Measurements from ENCODE around the gene GAD1. TPM values are rescaled to one million over a fixed set of nuclear protein-coding genes. Genes with fewer than 3 reads are reported as not detected.

GAD1 gene
- total and polyA plus RNA-seq, 9 donors, result 0.22 to 0.77 (median 0.33) TPM; not detected in 1

DNA sequence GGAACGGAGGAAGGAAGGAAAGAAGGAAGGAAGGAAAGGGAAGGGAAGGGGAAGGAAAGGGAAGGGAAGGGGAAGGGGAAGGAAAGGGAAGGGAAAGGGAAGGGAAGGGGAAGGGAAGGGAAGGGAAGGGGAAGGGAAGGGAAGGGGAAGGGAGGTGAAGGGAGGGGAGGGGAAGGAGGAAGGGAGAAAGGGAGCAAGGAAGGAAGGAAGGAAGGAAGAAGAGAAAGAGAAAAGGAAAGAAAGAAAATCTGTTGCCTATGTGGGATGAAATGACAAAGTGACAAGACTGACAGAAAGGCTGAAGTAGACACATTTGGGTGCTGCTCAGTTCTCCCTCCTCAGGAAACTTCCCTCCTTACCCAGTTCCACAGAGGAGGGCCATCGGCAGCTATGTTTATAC, 66.1 kb downstream of the GAD1 start:
- Histone ChIP-seq H3K4me1 (ENCODE audit: insufficient read depth) (no peaks in the 10 kb centered on the region), H3K27me3 (no peaks in the 10 kb centered on the region), H3K9me3 (no peaks in the 10 kb centered on the region), H3K27ac (no peak overlapping the region), H3K36me3 (no peaks in the 10 kb centered on the region), H3K4me3 (no peak overlapping the region)
- TF ChIP-seq, protein P1, sequence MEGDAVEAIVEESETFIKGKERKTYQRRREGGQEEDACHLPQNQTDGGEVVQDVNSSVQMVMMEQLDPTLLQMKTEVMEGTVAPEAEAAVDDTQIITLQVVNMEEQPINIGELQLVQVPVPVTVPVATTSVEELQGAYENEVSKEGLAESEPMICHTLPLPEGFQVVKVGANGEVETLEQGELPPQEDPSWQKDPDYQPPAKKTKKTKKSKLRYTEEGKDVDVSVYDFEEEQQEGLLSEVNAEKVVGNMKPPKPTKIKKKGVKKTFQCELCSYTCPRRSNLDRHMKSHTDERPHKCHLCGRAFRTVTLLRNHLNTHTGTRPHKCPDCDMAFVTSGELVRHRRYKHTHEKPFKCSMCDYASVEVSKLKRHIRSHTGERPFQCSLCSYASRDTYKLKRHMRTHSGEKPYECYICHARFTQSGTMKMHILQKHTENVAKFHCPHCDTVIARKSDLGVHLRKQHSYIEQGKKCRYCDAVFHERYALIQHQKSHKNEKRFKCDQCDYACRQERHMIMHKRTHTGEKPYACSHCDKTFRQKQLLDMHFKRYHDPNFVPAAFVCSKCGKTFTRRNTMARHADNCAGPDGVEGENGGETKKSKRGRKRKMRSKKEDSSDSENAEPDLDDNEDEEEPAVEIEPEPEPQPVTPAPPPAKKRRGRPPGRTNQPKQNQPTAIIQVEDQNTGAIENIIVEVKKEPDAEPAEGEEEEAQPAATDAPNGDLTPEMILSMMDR (IDR thresholded peaks at IDR 0.05), result no peak
- TF ChIP-seq EP300 (IDR thresholded peaks at IDR 0.05) (no peak), POLR2A (IDR thresholded peaks at IDR 0.05) (no peak)
- DNase-seq, result no peak
- 83 to 88% (median 83%) methylated on average over 2 of the region's 2 CpGs for WGBS, 3 donors
- intact Hi-C loops (cut with DNase I), result no loop called here

DNA sequence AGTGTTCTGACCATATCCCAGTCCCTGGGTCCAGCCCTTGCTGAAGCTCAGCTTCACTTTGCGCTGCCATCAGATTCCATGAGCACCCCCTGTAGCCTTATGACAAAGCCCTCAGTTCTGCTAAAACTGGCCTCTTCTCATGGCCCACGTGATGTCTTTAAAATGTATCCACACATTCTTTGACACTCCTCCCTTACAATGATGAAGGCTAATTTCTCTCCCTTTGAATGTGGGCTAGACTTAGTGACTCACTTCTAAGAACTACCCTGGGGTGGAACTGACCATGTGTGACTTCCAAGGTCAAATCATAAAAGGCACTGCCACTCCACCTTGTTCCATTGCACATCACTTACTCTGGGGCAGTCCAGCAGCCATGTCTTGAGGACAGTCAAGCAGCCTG, 67.0 kb downstream of the GAD1 start:
- DNase-seq, result no peak
- 86 to 92% (median 91%) methylated on average over 2 of the region's 2 CpGs for WGBS, 3 donors
- Histone ChIP-seq H3K27me3 (no peaks in the 10 kb centered on the region), H3K4me3 (no peak overlapping the region), H3K4me1 (ENCODE audit: insufficient read depth) (no peaks in the 10 kb centered on the region), H3K27ac (no peak overlapping the region), H3K36me3 (no peaks in the 10 kb centered on the region), H3K9me3 (no peaks in the 10 kb centered on the region)
- TF ChIP-seq, protein P1 (IDR thresholded peaks at IDR 0.05), result no peak
- TF ChIP-seq POLR2A (IDR thresholded peaks at IDR 0.05) (no peak), EP300 (IDR thresholded peaks at IDR 0.05) (no peak)
- intact Hi-C loops (cut with DNase I), result no loop called here

DNA sequence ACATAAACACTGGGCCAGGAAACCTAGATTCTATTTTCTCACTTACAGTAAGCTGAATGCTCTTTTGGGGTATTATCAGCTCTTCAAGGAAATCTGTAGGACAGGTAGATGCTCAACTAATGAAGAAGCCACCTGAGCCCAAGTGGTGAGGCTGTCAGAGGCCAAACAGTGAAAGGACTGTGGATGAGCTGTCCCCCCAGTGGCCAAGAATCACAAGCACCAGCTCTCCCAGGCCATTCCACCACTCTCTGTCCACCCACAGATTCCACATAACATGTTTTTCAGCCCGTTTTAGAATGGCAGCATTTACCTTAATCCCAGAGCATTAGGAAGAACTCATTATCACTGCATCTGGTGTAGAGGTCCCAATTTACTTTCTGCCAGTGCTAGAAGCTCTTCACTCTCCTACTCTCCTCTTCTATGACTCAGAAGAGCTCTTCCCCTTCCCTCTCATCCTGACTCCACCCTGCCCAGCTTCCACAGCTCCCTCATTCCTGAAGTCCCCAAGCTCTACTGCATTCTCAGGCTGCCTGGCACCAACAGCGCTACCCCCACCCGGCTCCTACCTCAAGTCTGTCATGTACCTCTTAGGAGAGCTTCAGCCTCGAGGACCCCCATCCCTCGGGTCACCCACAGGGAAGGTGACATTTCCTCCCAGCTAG, 68.6 kb downstream of the GAD1 start:
- WGBS, 3 donors, result 81 to 90% (median 83%) methylated on average over 5 of the region's 5 CpGs
- H3K36me3 ChIP-seq, result no peaks in the 10 kb centered on the region
- no peaks in the 10 kb centered on the region for H3K9me3 ChIP-seq
- no peak for DNase-seq
- no peak overlapping the region for H3K4me3 ChIP-seq
- intact Hi-C loops (cut with DNase I), result no loop called here
- H3K27me3 ChIP-seq, result no peaks in the 10 kb centered on the region
- H3K4me1 ChIP-seq (ENCODE audit: insufficient read depth), result no peaks in the 10 kb centered on the region
- TF ChIP-seq POLR2A (IDR thresholded peaks at IDR 0.05), result no peak
- H3K27ac ChIP-seq, result no peak overlapping the region

DNA sequence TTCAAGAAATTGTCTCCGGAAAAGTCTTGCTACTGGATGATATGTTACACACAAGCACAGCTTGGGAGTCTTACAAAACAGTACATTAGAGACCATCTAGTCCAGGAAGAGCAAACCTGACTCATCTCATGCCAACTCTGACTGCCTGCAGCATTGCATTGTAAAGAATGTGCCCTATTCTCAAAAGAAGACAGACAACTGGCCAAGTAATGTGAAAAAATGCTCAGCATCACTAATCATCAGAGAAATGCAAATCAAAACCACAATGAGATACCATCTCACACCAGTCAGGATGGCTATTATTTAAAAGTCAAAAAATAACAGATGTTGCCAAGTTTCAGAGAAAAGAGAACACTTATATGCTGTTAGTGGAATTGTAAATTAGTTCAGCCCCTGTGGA, 69.7 kb downstream of the GAD1 start:
- 76 to 86% (median 79%) methylated on average over 1 of the region's 1 CpG for WGBS, 3 donors
- intact Hi-C loops (cut with DNase I), result no loop called here
- no peaks in the 10 kb centered on the region for H3K9me3 ChIP-seq
- no peak overlapping the region for H3K27ac ChIP-seq
- DNase-seq, result no peak
- H3K4me1 ChIP-seq (ENCODE audit: insufficient read depth), result no peaks in the 10 kb centered on the region
- H3K36me3 ChIP-seq, result no peaks in the 10 kb centered on the region
- no peak overlapping the region for H3K4me3 ChIP-seq
- no peak for TF ChIP-seq EP300 (IDR thresholded peaks at IDR 0.05)
- TF ChIP-seq, protein P1 (IDR thresholded peaks at IDR 0.05), result no peak
- TF ChIP-seq POLR2A (IDR thresholded peaks at IDR 0.05), result no peak
- no peaks in the 10 kb centered on the region for H3K27me3 ChIP-seq

DNA sequence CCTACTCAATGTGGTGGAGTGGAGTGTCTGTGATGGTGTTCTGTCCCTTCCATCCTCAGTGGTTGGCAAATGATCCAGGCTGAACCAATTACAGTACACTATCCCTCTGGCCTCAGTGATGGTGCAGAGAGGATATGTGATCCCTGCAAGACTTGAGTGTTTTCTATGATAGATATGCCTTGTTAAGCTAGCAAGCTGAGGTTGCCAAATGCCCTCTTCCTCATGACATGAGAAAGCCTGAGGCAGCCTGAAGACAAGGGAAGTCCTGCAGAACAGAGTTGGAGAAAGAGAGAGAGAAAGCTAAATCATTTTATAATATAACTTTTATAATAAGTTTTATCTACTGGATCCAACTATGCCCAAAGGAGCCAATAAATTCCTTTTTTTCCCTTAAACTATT, 70.8 kb downstream of the GAD1 start:
- Histone ChIP-seq H3K4me1 (ENCODE audit: insufficient read depth) (no peaks in the 10 kb centered on the region), H3K27ac (no peak overlapping the region), H3K27me3 (no peaks in the 10 kb centered on the region), H3K9me3 (no peaks in the 10 kb centered on the region), H3K4me3 (no peak overlapping the region), H3K36me3 (no peaks in the 10 kb centered on the region)
- intact Hi-C loops (cut with DNase I), result no loop called here
- no peak for TF ChIP-seq EP300 (IDR thresholded peaks at IDR 0.05)
- no peak for TF ChIP-seq POLR2A (IDR thresholded peaks at IDR 0.05)
- TF ChIP-seq, protein P1 (IDR thresholded peaks at IDR 0.05), result no peak
- no peak for DNase-seq
